H7 (cell line): ENCODE results near the gene GYS1. TPM values are rescaled to one million over a fixed set of nuclear protein-coding genes. Genes with fewer than 3 reads are reported as not detected.

Experiments used
- DNase-seq: peaks from one replicate; pipeline ENCODE4 v3.0.0; 2012
- H3K27me3 ChIP-seq: 2 replicates; pipeline ENCODE4 v1.6.0; 2011; ENCODE audit warnings: mild to moderate bottlenecking, low read length; ENCODE audit not compliant: control insufficient read depth, insufficient read depth
- H3K36me3 ChIP-seq: replicated peaks from 2 replicates; pipeline ENCODE4 v1.5.1; 2011; ENCODE audit warnings: low read length; ENCODE audit not compliant: control insufficient read depth, insufficient read depth
- H3K4me3 ChIP-seq: 2 replicates; pipeline ENCODE4 v1.5.1; 2011; ENCODE audit warnings: low read depth, mild to moderate bottlenecking, control low read depth, low read length, moderate library complexity; ENCODE audit not compliant: insufficient read depth
- total RNA-seq: library from RNA; depleted of rRNA; stranded (reverse); fragments of >200 nt; shearing (Covaris generic); gene quantifications from 2 replicates; pipeline ENCODE4 v1.2.3, GENCODE V29; 2014

GYS1 gene
- total RNA-seq, 1 experiment from 2014 or later: 50.2 TPM

DNA sequence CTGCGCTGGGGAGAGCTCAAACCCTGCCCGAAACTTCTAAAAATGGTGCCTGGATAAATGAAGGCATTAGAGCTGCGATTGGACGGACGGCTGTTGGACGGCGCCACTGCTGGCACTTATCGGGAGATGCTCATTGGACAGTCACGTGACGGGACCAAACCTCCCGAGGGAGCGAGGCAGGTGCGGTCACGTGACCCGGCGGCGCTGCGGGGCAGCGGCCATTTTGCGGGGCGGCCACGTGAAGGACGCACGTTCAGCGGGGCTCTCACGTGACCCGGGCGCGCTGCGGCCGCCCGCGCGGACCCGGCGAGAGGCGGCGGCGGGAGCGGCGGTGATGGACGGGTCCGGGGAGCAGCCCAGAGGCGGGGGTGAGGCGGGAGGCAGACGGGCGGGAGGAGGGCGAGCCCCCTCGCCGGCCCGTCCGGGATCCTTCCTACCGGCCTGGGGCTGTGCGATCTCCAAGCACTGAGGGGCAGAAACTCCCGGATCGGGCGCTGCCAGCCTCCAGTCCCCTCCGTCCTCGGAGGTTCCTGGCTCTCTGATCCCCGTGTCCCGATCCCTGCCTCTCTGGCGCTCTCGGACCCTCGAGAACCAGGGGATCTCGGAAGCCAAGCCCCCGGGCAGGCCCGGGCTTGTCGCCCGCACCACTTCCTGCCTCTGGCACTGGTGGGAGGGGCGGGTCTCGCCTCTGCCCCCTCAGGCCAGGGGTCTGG, 38.4 kb downstream of the GYS1 start, which contains the start of gene BAX:
BAX (plus strand) TSS at position 281 of the 713 bp plus-strand sequence; CDS start at position 335, 54 bp downstream.
- Histone ChIP-seq H3K4me3 (peak within 1 kb of the TSS; percentile 96), H3K27me3 (no peaks in the 10 kb centered on the region), H3K36me3 (peaks cover 19% of the 10 kb centered on the region)
- peak; percentile 99 for DNase-seq

DNA sequence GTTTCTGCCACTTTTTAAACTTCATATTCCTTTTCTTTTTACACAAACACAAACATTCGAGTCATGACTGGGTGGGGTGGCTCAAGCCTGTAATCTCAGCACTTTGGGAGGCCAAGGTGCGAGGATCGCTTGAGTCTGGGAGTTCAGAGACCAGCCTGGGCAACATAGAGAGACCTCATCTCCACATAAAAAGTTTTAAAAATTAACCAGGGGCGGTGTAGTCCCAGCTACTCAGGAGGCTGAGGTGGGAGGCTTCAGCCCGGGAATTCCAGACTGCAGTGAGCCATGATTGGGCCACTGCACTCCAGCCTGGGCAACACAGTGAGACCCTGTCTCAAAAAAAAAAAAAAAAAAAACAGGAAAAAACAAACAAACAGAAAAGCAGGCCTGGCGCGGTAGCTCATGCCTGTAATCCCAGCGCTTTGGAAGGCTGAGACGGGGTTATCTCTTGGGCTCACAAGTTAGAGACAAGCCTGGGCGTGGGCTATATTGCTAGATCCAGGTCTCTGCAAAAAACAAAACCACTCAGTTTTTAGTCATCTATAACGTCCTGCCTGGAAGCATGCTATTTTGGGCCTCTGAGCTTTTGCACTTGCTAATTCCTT, 39.0 kb downstream of the GYS1 start:
- Histone ChIP-seq H3K27me3 (no peaks in the 10 kb centered on the region), H3K4me3 (peak overlapping the region; percentile 42), H3K36me3 (peaks cover 19% of the 10 kb centered on the region)
- DNase-seq: no peak

DNA sequence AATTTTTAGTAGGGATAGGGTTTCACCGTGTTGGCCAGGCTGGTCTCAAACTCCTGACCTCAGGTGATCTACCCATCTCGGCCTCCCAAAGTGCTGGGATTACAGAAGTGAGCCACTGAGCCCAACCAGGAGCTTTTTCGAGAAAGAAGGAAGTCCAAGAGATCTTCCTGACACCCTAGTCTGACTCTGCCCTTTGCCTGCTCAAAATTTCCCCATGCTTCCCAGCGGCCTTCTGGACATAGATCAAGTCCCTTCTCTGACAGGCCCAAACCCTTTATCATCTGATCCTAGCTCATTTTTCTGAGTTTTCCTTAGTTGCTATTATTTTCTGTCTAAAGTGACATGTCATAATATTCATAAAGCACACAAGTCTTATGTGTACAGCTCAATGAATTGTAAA, 40.0 kb downstream of the GYS1 start:
- Histone ChIP-seq H3K27me3 (no peaks in the 10 kb centered on the region), H3K36me3 (peaks cover 18% of the 10 kb centered on the region)
- DNase-seq: no peak

DNA sequence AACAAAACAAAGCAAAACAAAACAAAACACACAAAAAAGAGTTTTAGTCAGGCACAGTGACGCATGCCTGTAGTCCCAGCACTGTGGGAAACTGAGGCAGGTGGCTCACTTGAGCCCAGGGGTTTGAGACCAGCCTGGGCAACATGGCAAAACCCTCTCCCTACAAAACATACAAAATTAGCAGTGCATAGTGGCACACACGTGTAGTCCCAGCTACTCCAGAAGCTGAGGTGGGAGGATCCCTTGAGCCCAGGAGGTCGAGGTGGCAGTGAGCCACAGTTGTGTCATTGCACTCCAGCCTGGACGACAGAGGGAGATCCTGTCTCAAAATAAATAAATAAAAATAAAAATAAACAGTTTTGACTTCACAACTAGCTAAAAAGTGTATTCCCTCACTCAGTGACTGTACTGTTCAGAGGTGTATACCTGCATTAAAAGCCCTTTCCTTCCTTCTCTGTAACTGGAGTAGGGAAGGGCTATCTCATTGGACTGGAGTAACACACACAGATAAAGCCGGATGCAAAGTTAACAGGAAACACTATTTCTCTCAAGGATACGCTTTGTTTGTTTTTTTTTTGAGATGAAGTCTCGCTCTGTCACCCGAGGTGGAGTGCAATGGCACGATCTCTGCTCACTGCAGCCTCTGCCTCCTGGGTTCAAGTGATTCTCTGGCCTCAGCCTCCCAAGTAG, 42.1 kb downstream of the GYS1 start:
- no peaks in the 10 kb centered on the region for H3K27me3 ChIP-seq
- peaks cover 4% of the 10 kb centered on the region for H3K36me3 ChIP-seq
- DNase-seq: no peak
- no peak overlapping the region for H3K4me3 ChIP-seq

More for the DNA sequence above, 40.0 kb downstream of the GYS1 start:
- no peak overlapping the region for H3K4me3 ChIP-seq

DNA sequence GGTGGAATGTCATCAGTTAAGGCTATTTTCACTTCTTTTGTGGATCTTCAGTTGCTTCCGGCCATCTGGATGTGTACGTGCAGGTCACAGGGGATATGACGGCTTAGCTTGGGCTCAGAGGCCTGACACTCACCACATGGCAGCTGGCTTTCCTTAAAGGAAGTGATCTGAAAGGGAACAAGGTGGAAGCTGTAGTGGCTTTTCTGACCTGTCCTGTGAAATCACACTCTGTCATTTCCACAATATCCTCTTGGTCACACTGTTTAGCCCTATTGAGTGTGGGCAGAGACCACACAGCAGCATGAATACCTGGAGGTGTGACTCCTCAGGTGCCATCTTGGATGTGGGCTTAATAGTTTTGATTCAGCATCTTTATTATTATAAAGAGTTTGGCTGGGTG, 43.0 kb downstream of the GYS1 start:
- H3K27me3 ChIP-seq: no peaks in the 10 kb centered on the region
- no peak for DNase-seq
- no peak overlapping the region for H3K4me3 ChIP-seq
- no peaks in the 10 kb centered on the region for H3K36me3 ChIP-seq

DNA sequence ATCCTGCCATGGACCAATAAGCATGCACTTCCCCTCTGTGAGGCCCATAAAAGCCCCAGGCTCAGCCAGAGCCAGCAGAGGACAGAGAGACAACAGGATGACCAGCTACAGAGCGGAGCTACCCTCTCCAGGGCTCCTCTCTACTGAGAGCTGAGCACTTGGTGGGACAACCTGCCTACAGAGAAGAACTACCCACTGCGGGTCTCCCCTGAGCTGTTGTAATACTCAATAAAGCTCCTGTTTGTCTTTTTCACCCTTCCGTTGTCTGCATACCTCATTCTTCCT, 45.9 kb downstream of the GYS1 start:
- DNase-seq: no peak
- Histone ChIP-seq H3K4me3 (no peak overlapping the region), H3K36me3 (no peaks in the 10 kb centered on the region), H3K27me3 (no peaks in the 10 kb centered on the region)

DNA sequence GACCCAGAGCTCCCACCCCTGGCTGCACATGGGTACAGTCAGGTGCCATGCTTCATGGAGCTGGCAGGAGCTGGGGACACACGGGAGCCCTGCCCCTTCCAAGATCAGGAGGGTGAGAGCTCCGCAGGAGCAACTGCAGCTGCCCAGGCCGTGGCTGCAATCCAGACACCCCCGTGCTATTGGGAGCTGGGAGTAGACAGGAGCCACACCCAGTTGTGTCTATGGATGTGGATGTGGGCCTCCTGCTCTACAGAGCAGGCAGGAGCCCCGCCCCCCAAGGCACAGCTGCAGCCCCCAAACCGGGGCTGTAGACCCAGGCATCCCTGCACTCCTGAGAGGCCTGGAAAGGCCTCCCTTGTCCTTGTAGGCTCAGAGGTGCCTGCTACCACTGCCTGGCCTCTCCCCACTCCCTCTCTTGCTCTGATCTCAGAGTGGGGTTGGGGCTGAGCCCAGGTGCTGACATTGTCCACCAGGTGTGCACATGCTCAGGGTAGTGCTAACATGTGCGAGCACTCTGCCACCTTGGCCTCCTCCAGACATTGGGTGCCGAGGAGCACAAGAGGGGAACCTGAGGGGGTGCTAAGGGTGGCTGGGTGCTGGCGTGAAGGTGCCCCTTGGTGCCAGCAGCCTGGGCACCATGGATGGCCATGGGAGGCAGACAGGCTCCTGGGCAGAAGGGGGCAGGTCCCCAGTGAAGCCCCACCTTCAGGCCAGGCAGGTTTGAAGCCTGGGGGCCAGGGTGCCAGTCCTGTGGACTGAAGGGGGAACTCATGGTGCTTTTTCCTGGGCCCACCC, 46.4 kb downstream of the GYS1 start:
- H3K27me3 ChIP-seq: no peaks in the 10 kb centered on the region
- H3K36me3 ChIP-seq: no peaks in the 10 kb centered on the region
- H3K4me3 ChIP-seq: no peak overlapping the region
- DNase-seq: peak; percentile 35

DNA sequence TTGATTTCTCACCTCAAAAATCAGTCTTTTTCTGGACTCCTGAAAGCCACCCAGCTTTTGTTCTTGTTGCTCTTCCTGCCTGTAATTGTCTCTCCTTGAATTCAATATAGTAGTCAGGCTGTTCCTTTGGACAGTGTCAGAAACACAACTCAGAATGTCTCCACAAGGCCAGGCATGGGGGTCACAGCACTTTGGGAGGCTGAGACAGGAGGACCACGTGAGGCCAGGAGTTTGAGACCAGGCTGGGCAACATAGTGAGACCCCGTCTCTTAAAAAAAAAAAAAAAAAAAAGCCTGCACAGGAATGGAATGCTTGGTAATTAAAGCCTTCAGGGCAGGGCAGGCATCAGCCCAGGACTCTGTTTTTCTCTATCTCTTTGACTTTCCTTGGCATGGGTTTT, 47.3 kb downstream of the GYS1 start:
- DNase-seq: no peak

DNA sequence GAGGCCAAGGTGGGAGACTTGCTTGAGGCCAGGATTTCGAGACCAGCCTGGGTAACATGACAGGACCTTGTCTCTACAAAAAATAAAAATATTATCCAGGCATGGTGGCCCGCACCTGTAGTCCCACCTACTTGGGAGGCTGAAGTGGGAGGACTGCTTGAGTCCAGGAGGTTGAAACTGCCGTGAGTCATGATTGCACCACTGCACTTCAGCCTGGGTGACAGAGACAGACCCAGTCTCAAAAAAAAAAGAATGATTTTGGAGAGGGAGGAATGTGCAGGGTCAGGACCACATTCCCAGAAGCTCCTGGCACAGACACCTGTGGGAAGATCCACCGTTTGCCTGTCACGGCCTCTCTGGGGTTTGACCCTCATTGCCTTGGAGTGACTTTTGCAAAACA, 47.7 kb downstream of the GYS1 start:
- H3K27me3 ChIP-seq: no peaks in the 10 kb centered on the region
- no peak overlapping the region for H3K4me3 ChIP-seq
- DNase-seq: no peak
- no peaks in the 10 kb centered on the region for H3K36me3 ChIP-seq

More for the DNA sequence above, 47.3 kb downstream of the GYS1 start:
- no peak overlapping the region for H3K4me3 ChIP-seq
- no peaks in the 10 kb centered on the region for H3K27me3 ChIP-seq
- no peaks in the 10 kb centered on the region for H3K36me3 ChIP-seq

DNA sequence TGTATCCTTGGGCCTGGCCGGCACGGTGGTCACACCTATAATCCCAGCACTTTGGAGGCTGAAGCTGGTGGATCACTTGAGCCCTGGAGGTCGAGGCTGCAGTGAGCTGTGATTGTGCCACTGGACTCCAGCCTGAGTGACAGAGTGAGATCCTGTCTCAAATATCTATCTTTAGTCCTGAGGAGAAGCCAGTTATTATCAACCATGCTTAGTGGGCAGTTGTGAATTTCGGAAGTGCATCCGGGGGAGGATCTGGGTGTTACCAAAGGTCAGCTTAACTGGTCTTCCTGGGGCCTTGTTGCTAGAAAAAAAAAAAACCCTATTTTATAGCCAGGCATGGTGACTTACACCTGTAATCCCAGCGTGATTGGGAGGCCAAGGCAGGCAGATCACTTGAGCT, 50.0 kb downstream of the GYS1 start:
- no peak for DNase-seq
- H3K27me3 ChIP-seq: no peaks in the 10 kb centered on the region
- no peak overlapping the region for H3K4me3 ChIP-seq
- H3K36me3 ChIP-seq: no peaks in the 10 kb centered on the region

DNA sequence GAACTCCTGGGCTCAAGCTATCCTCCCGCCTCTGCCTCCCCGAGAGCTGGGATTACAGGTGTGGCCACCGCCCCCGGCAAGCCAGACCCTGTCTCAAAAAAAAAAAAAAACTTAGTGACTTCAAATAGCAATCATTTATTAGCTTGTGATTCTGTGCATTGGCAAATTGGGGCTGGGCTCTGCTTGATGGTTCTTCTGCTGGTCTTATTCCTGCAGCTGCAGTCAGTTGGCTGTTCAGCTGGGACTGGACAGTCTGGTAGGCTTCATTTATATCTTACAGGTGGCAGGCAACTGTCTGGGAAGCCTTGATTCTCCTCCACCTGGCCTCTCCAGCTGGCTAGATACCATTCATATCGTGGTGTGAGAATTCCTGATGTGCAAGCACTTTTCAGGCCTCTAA, 52.2 kb downstream of the GYS1 start:
- Histone ChIP-seq H3K4me3 (no peak overlapping the region), H3K27me3 (no peaks in the 10 kb centered on the region), H3K36me3 (no peaks in the 10 kb centered on the region)
- DNase-seq: no peak

DNA sequence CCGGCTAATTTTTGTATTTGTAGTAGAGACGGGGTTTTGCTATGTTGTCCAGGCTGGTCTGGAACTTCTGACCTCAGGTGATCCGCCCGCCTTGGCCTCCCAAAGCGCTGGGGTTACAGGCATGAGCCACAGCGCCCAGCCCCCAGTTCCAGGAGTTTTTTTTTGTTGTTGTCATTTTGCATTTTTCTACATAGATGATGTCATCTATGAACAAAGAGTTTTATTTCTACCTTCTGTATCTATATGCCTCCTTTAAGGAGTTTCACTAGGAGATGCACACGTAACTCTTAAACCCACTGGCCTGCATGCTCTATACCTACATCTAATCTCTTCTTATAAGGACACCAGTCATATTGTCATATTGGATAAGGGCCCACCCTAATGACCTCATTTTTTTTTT, 54.9 kb downstream of the GYS1 start:
- DNase-seq: no peak
- no peak overlapping the region for H3K4me3 ChIP-seq

DNA sequence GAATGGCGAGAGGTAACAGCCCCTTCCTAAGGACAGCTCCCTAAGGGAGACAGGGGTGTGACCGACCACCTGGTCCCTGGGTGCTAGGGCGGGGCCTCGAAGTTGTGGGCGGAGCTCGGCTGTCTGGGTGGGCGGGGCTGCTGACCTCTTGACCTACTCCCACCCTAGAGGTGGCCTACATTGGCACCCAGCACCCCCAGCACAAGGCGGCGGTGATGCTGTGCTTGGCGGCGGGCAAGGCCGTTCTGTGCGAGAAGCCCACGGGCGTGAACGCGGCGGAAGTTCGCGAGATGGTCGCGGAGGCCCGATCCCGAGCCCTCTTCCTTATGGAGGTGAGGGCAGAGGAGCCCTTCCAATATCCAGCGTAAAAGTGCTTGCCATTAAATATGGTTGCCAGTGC, 57.2 kb downstream of the GYS1 start:
- H3K27me3 ChIP-seq: peaks cover 26% of the 10 kb centered on the region
- no peaks in the 10 kb centered on the region for H3K36me3 ChIP-seq
- H3K4me3 ChIP-seq: no peak overlapping the region
- DNase-seq: peak; percentile 62

More for the DNA sequence above, 54.9 kb downstream of the GYS1 start:
- Histone ChIP-seq H3K36me3 (no peaks in the 10 kb centered on the region), H3K27me3 (peaks cover 14% of the 10 kb centered on the region; the same call in 1 of the 2 replicates)

DNA sequence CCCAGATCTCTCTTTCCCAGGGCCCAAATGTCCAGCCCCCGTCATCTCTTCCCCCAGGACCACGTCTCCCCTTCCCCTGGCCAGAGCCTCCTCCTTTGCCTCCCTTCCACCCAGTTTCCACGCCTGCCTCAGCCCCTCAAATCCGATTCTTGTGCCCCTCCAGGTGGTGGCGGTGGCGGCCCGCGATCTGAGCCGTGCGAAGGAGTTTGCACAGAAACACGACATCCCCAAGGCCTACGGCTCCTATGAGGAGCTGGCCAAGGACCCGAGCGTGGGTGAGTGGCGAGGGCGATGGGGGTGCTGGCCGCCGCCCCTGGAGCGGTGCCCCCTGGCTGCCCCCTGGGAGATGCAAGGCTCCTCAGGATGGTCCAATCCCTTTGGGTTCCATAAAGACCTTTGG, 58.3 kb downstream of the GYS1 start:
- DNase-seq: peak; percentile 81
- H3K4me3 ChIP-seq: no peak overlapping the region

More for the DNA sequence above, 58.3 kb downstream of the GYS1 start:
- peaks cover 26% of the 10 kb centered on the region for H3K27me3 ChIP-seq
- H3K36me3 ChIP-seq: no peaks in the 10 kb centered on the region
